Activated naive CD4-positive, alpha-beta T cell treated with anti-CD3 and anti-CD28 coated beads, Interleukin-2, amount 50 U/mL, for 72 hours (primary cell): ENCODE measurements around the gene WIF1. TPM values are rescaled to one million over a fixed set of nuclear protein-coding genes. Genes with fewer than 3 reads are reported as not detected.

Experiments used
- ATAC-seq, 2 donors: fragments of 150-1000 bp; cut with Tn5 transposase; 2 replicates each; pipeline ENCODE4 v1.10.0; 2021; ENCODE audit warnings: mild to moderate bottlenecking in 2 of 2, moderate library complexity in 2 of 2
- DNase-seq, 2 donors: peaks; one replicate each; pipeline ENCODE4 v3.0.0; 2021 to 2022; ENCODE audit warnings: low spot score in 2 of 2
- H3K27ac Mint-ChIP-seq, 2 donors: one replicate each; pipeline ENCODE4 v1.8.0; 2022; ENCODE audit warnings: mild to moderate bottlenecking in 2 of 2, mixed read lengths in 2 of 2
- H3K36me3 Mint-ChIP-seq, 2 donors: one replicate each; pipeline ENCODE4 v1.8.0; 2022; ENCODE audit warnings: mixed read lengths in 2 of 2
- H3K9me3 Mint-ChIP-seq, 2 donors: one replicate each; pipeline ENCODE4 v1.8.0; 2022; ENCODE audit warnings: mixed read lengths in 2 of 2
- total RNA-seq, 2 donors: library from RNA; stranded (reverse); gene quantifications; one replicate each; pipeline ENCODE4 v1.2.3, GENCODE V29; 2022

WIF1 gene
- not detected for total RNA-seq

- H3K36me3 Mint-ChIP-seq, result no peaks in the 10 kb centered on the region
- ATAC-seq (peak; percentile 53 to 85), DNase-seq (peak in 1 of 2 donors; percentile 35)
- H3K27ac Mint-ChIP-seq, result no peak within 1 kb of the TSS
- H3K9me3 Mint-ChIP-seq, result no peaks in the 10 kb centered on the region
These were observed at the start of gene WIF1 for GRCh38 chr12:65121049-65121955. TSS of gene WIF1 (minus strand) at chr12:65121305. CDS start at chr12:65121191, 114 bp downstream.

- ATAC-seq (peak; percentile 46 to 61), DNase-seq (peak; percentile 60 to 68)
- H3K36me3 Mint-ChIP-seq, result peaks cover 14 to 15% of the 10 kb centered on the region in 2 donors
- H3K27ac Mint-ChIP-seq, result peak overlapping the region; percentile 92 to 94
- no peaks in the 10 kb centered on the region for H3K9me3 Mint-ChIP-seq
These were observed 49.2 kb upstream of the WIF1 start for GRCh38 chr12:65170209-65170881.

GRCh38 chr12:65169320-65170208 is 48.5 kb upstream of the WIF1 start, which contains the start of gene LEMD3:
TSS of gene LEMD3 (plus strand) at chr12:65169583. CDS start at chr12:65169597, 14 bp downstream.
- Mint-ChIP-seq H3K9me3 (no peaks in the 10 kb centered on the region), H3K27ac (peak within 1 kb of the TSS; percentile 94 to 97), H3K36me3 (peaks cover 14 to 15% of the 10 kb centered on the region in 2 donors)
- peak; percentile 89 to 91 for DNase-seq
- peak; percentile 94 to 96 for ATAC-seq

GRCh38 chr12:65168681-65169319 is 47.7 kb upstream of the WIF1 start:
- ATAC-seq (no peak), DNase-seq (no peak)
- Mint-ChIP-seq H3K27ac (peak overlapping the region; percentile 94 to 97), H3K9me3 (no peaks in the 10 kb centered on the region), H3K36me3 (peaks cover 14 to 15% of the 10 kb centered on the region in 2 donors)

GRCh38 chr12:65164774-65165173 is 43.7 kb upstream of the WIF1 start:
- DNase-seq (no peak), ATAC-seq (no peak)
- H3K9me3 Mint-ChIP-seq, result no peaks in the 10 kb centered on the region
- H3K27ac Mint-ChIP-seq, result no peak overlapping the region
- H3K36me3 Mint-ChIP-seq, result peaks cover 0 to 9% of the 10 kb centered on the region in 2 donors

GRCh38 chr12:65164244-65164643 is 43.1 kb upstream of the WIF1 start:
- DNase-seq (no peak), ATAC-seq (no peak)
- H3K36me3 Mint-ChIP-seq, result peaks cover 0 to 5% of the 10 kb centered on the region in 2 donors
- no peaks in the 10 kb centered on the region for H3K9me3 Mint-ChIP-seq
- H3K27ac Mint-ChIP-seq, result no peak overlapping the region

GRCh38 chr12:65162609-65163008 is 41.5 kb upstream of the WIF1 start:
- Mint-ChIP-seq H3K27ac (no peak overlapping the region), H3K9me3 (no peaks in the 10 kb centered on the region), H3K36me3 (no peaks in the 10 kb centered on the region)
- DNase-seq, result no peak
- ATAC-seq, result peak; percentile 31 to 52

- Mint-ChIP-seq H3K9me3 (peaks cover 4% of the 10 kb centered on the region in 2 donors), H3K27ac (peak overlapping the region in 1 of 2 donors; percentile 85), H3K36me3 (no peaks in the 10 kb centered on the region)
- ATAC-seq (no peak), DNase-seq (no peak)
These were observed 36.0 kb upstream of the WIF1 start for GRCh38 chr12:65157091-65157490.

- H3K36me3 Mint-ChIP-seq, result no peaks in the 10 kb centered on the region
- DNase-seq (no peak), ATAC-seq (peak; percentile 71 to 80)
- H3K27ac Mint-ChIP-seq, result peak overlapping the region in 1 of 2 donors; percentile 85
- H3K9me3 Mint-ChIP-seq, result peaks cover 4% of the 10 kb centered on the region in 2 donors
These were observed 35.3 kb upstream of the WIF1 start for GRCh38 chr12:65156366-65156841.

- Mint-ChIP-seq H3K9me3 (peaks cover 4% of the 10 kb centered on the region in 2 donors), H3K27ac (peak overlapping the region in 1 of 2 donors; percentile 85), H3K36me3 (no peaks in the 10 kb centered on the region)
- ATAC-seq (peak in 1 of 2 donors; percentile 34), DNase-seq (no peak)
These were observed 34.7 kb upstream of the WIF1 start for GRCh38 chr12:65155784-65156183.

GRCh38 chr12:65152596-65152995 is 31.5 kb upstream of the WIF1 start:
- no peak overlapping the region for H3K27ac Mint-ChIP-seq
- ATAC-seq (no peak), DNase-seq (no peak)
- H3K9me3 Mint-ChIP-seq, result peaks cover 4% of the 10 kb centered on the region in 2 donors
- no peaks in the 10 kb centered on the region for H3K36me3 Mint-ChIP-seq

GRCh38 chr12:65152012-65152411 is 30.9 kb upstream of the WIF1 start:
- peaks cover 4% of the 10 kb centered on the region in 2 donors for H3K9me3 Mint-ChIP-seq
- peak; percentile 24 to 43 for ATAC-seq
- no peak for DNase-seq
- no peaks in the 10 kb centered on the region for H3K36me3 Mint-ChIP-seq
- H3K27ac Mint-ChIP-seq, result no peak overlapping the region

- DNase-seq, result no peak
- no peak for ATAC-seq
- H3K36me3 Mint-ChIP-seq, result no peaks in the 10 kb centered on the region
- H3K9me3 Mint-ChIP-seq, result no peaks in the 10 kb centered on the region
- H3K27ac Mint-ChIP-seq, result no peak overlapping the region
These were observed 26.3 kb upstream of the WIF1 start for GRCh38 chr12:65147312-65147905.

- ATAC-seq (no peak), DNase-seq (no peak)
- Mint-ChIP-seq H3K9me3 (peaks cover 4% of the 10 kb centered on the region in 2 donors), H3K36me3 (peaks cover 6 to 7% of the 10 kb centered on the region in 2 donors), H3K27ac (no peak overlapping the region)
These were observed 19.6 kb upstream of the WIF1 start for GRCh38 chr12:65140738-65141137.

GRCh38 chr12:65139389-65139788 is 18.3 kb upstream of the WIF1 start:
- Mint-ChIP-seq H3K36me3 (peaks cover 6 to 7% of the 10 kb centered on the region in 2 donors), H3K9me3 (peaks cover 4% of the 10 kb centered on the region in 2 donors), H3K27ac (no peak overlapping the region)
- ATAC-seq (no peak), DNase-seq (no peak)
